Small intestine (tissue), 7 donors: ENCODE measurements around the gene ARHGAP10. TPM values are rescaled to one million over a fixed set of nuclear protein-coding genes. Genes with fewer than 3 reads are reported as not detected.

Experiments
- DNase-seq, 2 donors: peaks; one replicate each; pipeline versions ENCODE4 v3.0.0 to v3.0.0-alpha.2; 2013
- FAIRE-seq: peaks from 2 replicates; lab custom pipeline; 2012; peaks lifted over from hg19 to GRCh38; lab: Jason Lieb, UNC
- H3K27ac ChIP-seq, 3 donors: one replicate each; pipeline ENCODE4 v1.5.1; 2013; ENCODE audit warnings: low read length in 2 of 3, mild to moderate bottlenecking in 2 of 3, control low read depth in 1 of 3, inconsistent platforms in 1 of 3, low read depth in 1 of 3, moderate library complexity in 1 of 3
- H3K27me3 ChIP-seq, 3 donors: one replicate each; pipeline ENCODE4 v1.6.1; 2013; ENCODE audit warnings: low read length in 3 of 3, inconsistent platforms in 1 of 3; ENCODE audit not compliant: control insufficient read depth in 3 of 3, insufficient read depth in 3 of 3
- H3K36me3 ChIP-seq, 3 donors: one replicate each; pipeline ENCODE4 v1.6.1; 2013; ENCODE audit warnings: low read length in 3 of 3, inconsistent platforms in 1 of 3, low read depth in 1 of 3, mild to moderate bottlenecking in 1 of 3, moderate library complexity in 1 of 3; ENCODE audit not compliant: control insufficient read depth in 3 of 3, insufficient read depth in 2 of 3
- H3K4me1 ChIP-seq, 3 donors: one replicate each; pipeline ENCODE4 v1.6.1; 2013; ENCODE audit warnings: low read length in 2 of 3, inconsistent platforms in 1 of 3, low read depth in 1 of 3, mild to moderate bottlenecking in 1 of 3, moderate library complexity in 1 of 3; ENCODE audit not compliant: control insufficient read depth in 3 of 3, insufficient read depth in 2 of 3
- H3K4me3 ChIP-seq, 3 donors: one replicate each; pipeline ENCODE4 v1.5.1; 2013; ENCODE audit warnings: low read length in 3 of 3, control low read depth in 1 of 3, inconsistent platforms in 1 of 3, low read depth in 1 of 3, mild to moderate bottlenecking in 1 of 3, moderate library complexity in 1 of 3
- H3K9me3 ChIP-seq, 2 donors: one replicate each; pipeline ENCODE4 v1.6.1; 2013; ENCODE audit warnings: low read depth in 1 of 2, low read length in 1 of 2; ENCODE audit not compliant: control insufficient read depth in 2 of 2, insufficient read depth in 1 of 2
- WGBS, 3 donors: extraction: QIAGEN DNeasy Blood & Tissue Kit; methylation state at CpG; one replicate each; pipeline ENCODE4 v1.1.7; 2013; 5-methylcytosine and 5-hydroxymethylcytosine counted together
- polyA plus RNA-seq, 4 donors: library from polyadenylated mRNA; stranded (reverse) in 3 of 4; unstranded in 1 of 4; fragments of 200-250 nt in 3 of 4; fragments of 120-200 nt in 1 of 4; gene quantifications; one replicate each; pipeline versions ENCODE4 v1.2.1 to v1.2.3, GENCODE V29; 2013
- donor health status: healthy with polysubstance abuse.
- donor health status: control.
- donor health status: control.
- donor health status: Bipolar disorder and iron deficiency.
- donor health status: healthy.

The ARHGAP10 gene
- polyA plus RNA-seq, 4 donors = 3.4 to 13.2 (median 6.7) TPM

DNA sequence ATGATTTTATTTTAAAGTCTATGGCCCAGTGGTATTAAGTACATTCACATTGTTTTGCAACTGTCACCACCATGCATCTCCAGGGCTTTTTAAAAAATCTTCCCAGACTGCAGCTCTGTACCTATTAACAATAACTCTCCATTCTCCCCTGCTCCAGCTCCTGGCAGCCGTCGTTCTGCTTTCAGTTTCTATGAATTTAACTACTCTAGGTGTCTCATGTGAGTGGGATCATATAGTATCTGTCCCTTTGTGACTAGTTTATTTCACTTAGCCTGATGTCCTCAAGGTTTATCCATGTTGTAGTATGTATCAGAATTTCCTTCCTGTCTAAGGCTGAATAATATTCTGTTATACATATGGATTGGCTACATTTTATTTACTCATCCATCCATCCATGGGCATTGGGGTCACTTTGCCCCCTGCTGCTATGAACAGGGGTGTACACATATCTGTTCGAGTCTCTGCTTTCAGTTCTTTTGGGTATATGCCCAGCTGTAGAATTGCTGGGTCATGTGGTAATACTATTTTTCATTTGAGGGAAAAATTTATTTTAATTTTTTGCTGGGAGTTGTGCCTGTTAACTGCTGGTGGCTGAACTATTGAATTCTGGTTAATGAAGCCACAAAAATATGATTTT, 131.3 kb downstream of the ARHGAP10 start:
- Histone ChIP-seq H3K9me3 (peaks cover 0 to 10% of the 10 kb centered on the region in 2 donors), H3K4me1 (no peaks in the 10 kb centered on the region), H3K36me3 (peaks cover 0 to 12% (median 0%) of the 10 kb centered on the region in 3 donors), H3K4me3 (no peak overlapping the region), H3K27ac (no peak overlapping the region), H3K27me3 (no peaks in the 10 kb centered on the region)
- WGBS, 3 donors = 36 to 37% (median 36%) methylated on average over 3 of the region's 3 CpGs
- peak in 1 of 2 donors; percentile 18 for DNase-seq
- FAIRE-seq = no peak

DNA sequence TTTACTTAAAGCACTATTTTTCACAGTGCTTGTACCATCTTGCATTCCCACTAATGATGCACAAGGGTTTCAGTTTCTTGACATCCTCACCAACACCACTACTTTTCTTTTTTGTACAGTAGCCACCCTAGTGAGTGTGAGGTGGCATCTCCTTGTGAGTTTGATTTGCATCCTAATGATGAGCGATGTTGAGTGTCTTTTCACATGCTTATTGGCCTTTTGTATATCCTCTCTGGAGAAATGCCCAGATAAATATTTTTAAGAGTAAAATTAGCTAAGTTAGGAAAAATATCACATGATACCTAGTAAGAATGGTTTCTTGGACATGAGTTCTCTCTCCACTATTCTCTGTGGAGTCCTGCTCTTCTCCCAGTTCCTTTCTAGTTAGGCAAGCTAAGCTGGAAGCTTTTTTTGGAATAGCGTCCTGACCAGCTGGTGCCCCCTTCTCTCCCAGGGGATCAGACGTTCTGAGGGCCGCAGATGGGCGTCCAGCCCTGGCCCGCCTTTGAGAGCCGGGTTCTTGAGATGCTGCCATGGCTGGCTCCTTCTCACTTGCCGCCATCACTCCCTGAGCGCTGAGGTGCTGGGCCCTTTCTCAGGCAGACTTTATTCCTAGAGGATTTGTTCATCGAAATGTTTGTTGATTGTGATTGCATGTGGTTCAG, 132.1 kb downstream of the ARHGAP10 start:
- Histone ChIP-seq H3K27ac (no peak overlapping the region), H3K4me1 (no peaks in the 10 kb centered on the region), H3K4me3 (no peak overlapping the region), H3K9me3 (peaks cover 0 to 10% of the 10 kb centered on the region in 2 donors), H3K36me3 (peaks cover 0 to 12% (median 0%) of the 10 kb centered on the region in 3 donors), H3K27me3 (no peaks in the 10 kb centered on the region)
- DNase-seq = no peak
- 77 to 94% (median 86%) methylated on average over 10 of the region's 10 CpGs for WGBS, 3 donors
- no peak for FAIRE-seq

DNA sequence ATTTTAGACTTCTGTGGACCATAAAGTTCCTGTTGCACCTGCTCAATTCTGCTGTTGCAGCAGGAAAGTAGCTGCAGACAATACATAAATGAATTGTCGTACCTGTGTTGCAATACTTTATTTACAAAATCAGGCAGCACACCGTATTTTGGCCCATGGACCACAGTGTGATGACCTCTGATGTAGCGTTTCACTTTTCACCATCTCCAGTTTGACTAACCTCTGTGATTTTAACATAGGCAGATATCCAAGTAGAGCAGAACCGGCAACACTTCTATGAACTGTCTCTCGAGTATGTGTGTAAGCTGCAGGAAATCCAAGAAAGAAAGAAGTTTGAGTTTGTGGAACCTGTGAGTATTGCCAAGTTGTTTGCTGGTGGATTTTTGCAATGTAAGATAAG, 132.7 kb downstream of the ARHGAP10 start:
- FAIRE-seq = no peak
- no peak for DNase-seq
- Histone ChIP-seq H3K36me3 (peaks cover 0 to 12% (median 0%) of the 10 kb centered on the region in 3 donors), H3K27ac (no peak overlapping the region), H3K9me3 (peaks cover 0 to 10% of the 10 kb centered on the region in 2 donors), H3K27me3 (no peaks in the 10 kb centered on the region), H3K4me1 (no peaks in the 10 kb centered on the region), H3K4me3 (no peak overlapping the region)
- WGBS, 3 donors = 38 to 56% (median 46%) methylated on average over 5 of the region's 5 CpGs

DNA sequence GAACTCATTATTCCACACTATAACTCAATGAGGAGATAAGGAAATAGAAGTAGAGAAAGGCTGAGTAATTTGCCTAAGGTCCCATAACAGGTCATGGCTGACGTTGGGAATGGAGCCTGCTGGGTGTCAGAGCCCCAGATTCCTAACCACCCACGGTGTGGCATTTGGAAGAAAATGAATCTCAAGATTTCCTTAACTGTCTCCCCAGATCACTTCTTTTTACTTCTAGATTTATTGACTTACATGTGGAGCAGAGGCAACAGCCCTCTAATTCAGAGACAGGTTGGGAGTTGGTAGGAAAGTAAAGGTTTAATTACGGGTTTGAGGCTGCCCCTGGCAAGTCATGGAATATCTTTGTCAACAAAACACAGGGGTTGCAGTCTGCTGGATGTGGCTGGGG, 134.0 kb downstream of the ARHGAP10 start:
- Histone ChIP-seq H3K4me3 (no peak overlapping the region), H3K9me3 (peaks cover 0 to 8% of the 10 kb centered on the region in 2 donors), H3K27me3 (no peaks in the 10 kb centered on the region), H3K4me1 (no peaks in the 10 kb centered on the region), H3K27ac (no peak overlapping the region), H3K36me3 (peaks cover 0 to 12% (median 0%) of the 10 kb centered on the region in 3 donors)
- FAIRE-seq (no peak), DNase-seq (no peak)
- WGBS, 3 donors = 68 to 81% (median 78%) methylated on average over 3 of the region's 3 CpGs

DNA sequence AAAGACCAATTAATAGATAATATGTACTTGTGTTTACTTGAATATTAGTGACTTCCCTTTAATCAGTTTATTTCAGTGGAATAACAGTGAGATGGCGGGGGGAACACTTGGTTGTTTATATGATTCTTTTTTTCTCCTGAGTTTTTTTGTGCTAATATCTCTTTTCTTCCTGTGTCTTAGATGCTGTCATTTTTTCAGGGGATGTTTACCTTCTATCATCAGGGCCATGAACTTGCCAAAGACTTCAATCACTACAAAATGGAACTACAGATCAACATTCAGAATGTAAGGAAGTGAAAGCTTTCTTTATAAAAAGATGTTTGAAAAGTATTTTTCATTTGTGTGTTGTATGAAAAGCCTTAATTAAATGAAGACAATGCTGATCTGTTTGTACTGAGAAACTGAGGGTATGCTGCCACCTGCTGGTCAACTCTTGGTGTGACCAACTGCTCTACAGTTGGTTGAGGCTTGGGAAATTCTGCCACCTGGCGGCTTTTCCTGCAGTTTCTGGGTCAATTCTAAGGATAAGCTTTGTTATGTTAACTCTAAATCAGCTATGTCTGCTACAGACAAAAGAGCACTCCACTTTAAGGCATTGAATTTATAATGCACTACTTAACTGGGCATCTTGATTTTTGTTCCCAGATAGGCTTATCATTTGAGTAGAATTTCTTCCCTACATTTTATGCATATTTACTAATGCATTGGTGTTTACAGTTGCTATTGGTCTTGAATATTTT, 134.8 kb downstream of the ARHGAP10 start:
- H3K27ac ChIP-seq = no peak overlapping the region
- H3K9me3 ChIP-seq = peaks cover 0 to under 1% of the 10 kb centered on the region in 2 donors
- no peaks in the 10 kb centered on the region for H3K4me1 ChIP-seq
- peaks cover 0 to 6% (median 0%) of the 10 kb centered on the region in 3 donors for H3K36me3 ChIP-seq
- no peaks in the 10 kb centered on the region for H3K27me3 ChIP-seq
- DNase-seq (peak; percentile 89 to 91), FAIRE-seq (peak; percentile 61)
- H3K4me3 ChIP-seq = no peak overlapping the region
- 19 to 40% (median 36%) methylated on average over 2 of the region's 2 CpGs for WGBS, 3 donors

DNA sequence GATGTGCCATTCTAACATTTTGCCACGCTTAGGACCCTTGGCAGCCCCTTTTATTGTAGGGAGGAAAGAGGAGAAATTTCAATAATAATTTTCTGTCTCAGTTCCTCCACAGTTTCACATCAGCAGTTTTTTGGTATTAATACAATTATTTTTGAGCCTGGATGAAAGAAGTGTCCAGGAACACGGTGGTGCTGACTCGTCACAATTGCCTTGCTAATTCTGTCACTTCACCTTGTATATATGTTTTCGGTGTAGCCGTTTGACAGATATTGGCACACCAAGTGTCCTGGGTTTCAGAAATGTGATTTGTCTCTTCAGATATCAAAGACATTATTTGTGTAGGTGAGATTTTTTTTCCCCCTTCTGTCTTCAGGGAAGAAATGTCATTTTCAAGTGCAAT, 142.2 kb downstream of the ARHGAP10 start:
- H3K36me3 ChIP-seq = peaks cover 0 to 10% (median 0%) of the 10 kb centered on the region in 3 donors
- H3K9me3 ChIP-seq = no peaks in the 10 kb centered on the region
- no peaks in the 10 kb centered on the region for H3K4me1 ChIP-seq
- 67 to 70% (median 68%) methylated on average over 5 of the region's 5 CpGs for WGBS, 3 donors
- FAIRE-seq (no peak), DNase-seq (no peak)
- no peaks in the 10 kb centered on the region for H3K27me3 ChIP-seq
- no peak overlapping the region for H3K4me3 ChIP-seq
- H3K27ac ChIP-seq = no peak overlapping the region

DNA sequence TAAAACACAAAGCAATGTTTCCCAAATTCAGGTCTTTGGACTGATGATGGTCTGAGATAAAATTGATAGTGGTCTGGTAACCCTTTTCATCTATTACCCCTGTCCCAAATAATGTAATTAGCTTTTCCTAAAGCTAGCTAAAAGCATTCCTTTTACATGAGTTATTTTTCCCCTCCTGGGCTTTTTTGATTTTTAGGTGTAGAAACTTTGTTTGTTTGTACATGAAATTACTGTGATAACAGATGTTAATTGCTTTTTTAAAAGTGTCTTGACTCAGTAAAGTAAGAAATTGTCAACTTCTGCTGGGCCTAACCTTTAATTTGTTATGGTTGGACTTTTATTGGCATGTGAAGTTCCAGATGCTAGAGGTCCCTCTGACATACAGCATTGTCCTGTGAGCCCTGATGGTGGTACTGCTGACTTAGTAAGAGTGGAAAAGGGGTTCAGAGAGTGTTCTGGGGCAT, 145.5 kb downstream of the ARHGAP10 start:
- no peak overlapping the region for H3K27ac ChIP-seq
- DNase-seq = no peak
- no peak for FAIRE-seq
- no peaks in the 10 kb centered on the region for H3K9me3 ChIP-seq
- H3K4me3 ChIP-seq = no peak overlapping the region
- peaks cover 0 to 10% (median 0%) of the 10 kb centered on the region in 3 donors for H3K36me3 ChIP-seq
- no peaks in the 10 kb centered on the region for H3K27me3 ChIP-seq
- H3K4me1 ChIP-seq = no peaks in the 10 kb centered on the region

DNA sequence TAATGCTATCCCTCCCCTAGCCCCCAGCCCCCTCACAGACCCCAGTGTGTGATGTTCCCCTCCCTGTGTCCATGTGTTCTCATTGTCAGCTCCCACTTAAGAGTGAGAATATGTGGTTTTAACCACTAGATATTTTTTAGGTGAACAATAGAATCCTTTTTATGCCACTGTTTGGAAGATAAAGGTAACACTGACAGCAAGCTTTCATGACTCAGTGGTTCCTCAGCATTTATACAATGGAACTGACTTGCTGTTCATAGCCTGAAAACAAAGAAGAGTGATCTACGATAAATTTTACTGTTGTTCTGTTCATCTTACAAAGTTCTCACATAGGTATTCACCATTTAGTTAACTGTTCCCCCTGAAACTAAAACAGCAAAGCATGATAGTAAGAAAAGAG, 147.8 kb downstream of the ARHGAP10 start:
- 93 to 100% (median 97%) methylated on average over 1 of the region's 1 CpG for WGBS, 3 donors
- H3K4me1 ChIP-seq = no peaks in the 10 kb centered on the region
- no peak overlapping the region for H3K4me3 ChIP-seq
- H3K27ac ChIP-seq = no peak overlapping the region
- peaks cover 0 to 16% (median 0%) of the 10 kb centered on the region in 3 donors for H3K36me3 ChIP-seq
- H3K27me3 ChIP-seq = no peaks in the 10 kb centered on the region
- FAIRE-seq (no peak), DNase-seq (no peak)
- peaks cover 0 to 4% of the 10 kb centered on the region in 2 donors for H3K9me3 ChIP-seq
